HepG2 (cell line): ENCODE results near the gene PDLIM7. TPM values are rescaled to one million over a fixed set of nuclear protein-coding genes. Genes with fewer than 3 reads are reported as not detected.
A peak's percentile ranks its signal among the peaks of the same experiment; 100 is the strongest.

ENCODE experiments used
- ATF7-NPFF ChIP-seq: sonication (generic); formaldehyde crosslinking; IDR thresholded peaks from 2 replicates; pipeline ENCODE4 v1.8.1; 2023; ENCODE audit warnings: mild to moderate bottlenecking, low read depth, missing genetic modification reagents, moderate library complexity
- BCL3 ChIP-seq: sonication (generic); formaldehyde crosslinking; IDR thresholded peaks from 2 replicates; pipeline ENCODE4 v1.5.1; 2020; ENCODE audit warnings: mild to moderate bottlenecking, missing genetic modification reagents, moderate library complexity
- CSRNP2 ChIP-seq: sonication (generic); formaldehyde crosslinking; conservative IDR thresholded peaks from 2 replicates; pipeline ENCODE4 v1.8.0; 2022; ENCODE audit warnings: low read depth, missing genetic modification reagents
- EZH2 ChIP-seq: conservative IDR thresholded peaks from 2 replicates; pipeline ENCODE4 v1.6.1; 2012; ENCODE audit warnings: mild to moderate bottlenecking, low read depth, low read length, moderate library complexity
- GABPB1 ChIP-seq: IDR thresholded peaks from 2 replicates; pipeline ENCODE4 v1.6.1; 2016; ENCODE audit warnings: mild to moderate bottlenecking, missing genetic modification reagents, moderate library complexity, missing compliant biosample characterization
- GATAD2A ChIP-seq: IDR thresholded peaks from 2 replicates; pipeline ENCODE4 v1.6.1; 2016
- LCORL ChIP-seq, 2 experiments: fragments of 450-650 bp in 1 of 2; sonication (generic) in 1 of 2; formaldehyde crosslinking in 1 of 2; IDR thresholded peaks; 2 replicates each; pipeline versions ENCODE4 v1.5.0 to v1.6.1; 2017 to 2020; ENCODE audit warnings: antibody characterized with exemption in 1 of 2, missing genetic modification reagents in 1 of 2
- LRRFIP1 ChIP-seq: sonication (generic); formaldehyde crosslinking; conservative IDR thresholded peaks from 2 replicates; pipeline ENCODE4 v1.4.0; 2020; ENCODE audit warnings: missing genetic modification reagents
- MEF2D ChIP-seq: sonication (generic); formaldehyde crosslinking; IDR thresholded peaks from 2 replicates; pipeline ENCODE4 v1.5.1; 2020; ENCODE audit warnings: mild to moderate bottlenecking, missing genetic modification reagents
- MEIS2 ChIP-seq: sonication (generic); formaldehyde crosslinking; IDR thresholded peaks from 2 replicates; pipeline ENCODE4 v1.9.0; 2021; ENCODE audit warnings: mild to moderate bottlenecking, missing genetic modification reagents
- MLXIP ChIP-seq: sonication (generic); formaldehyde crosslinking; IDR thresholded peaks from 2 replicates; pipeline ENCODE4 v1.9.0; 2021; ENCODE audit warnings: missing genetic modification reagents, borderline replicate concordance
- NFE2L1 ChIP-seq: sonication (generic); formaldehyde crosslinking; IDR thresholded peaks from 2 replicates; pipeline ENCODE4 v1.4.0; 2020; ENCODE audit warnings: missing genetic modification reagents, mild to moderate bottlenecking, borderline replicate concordance
- RBFOX2 ChIP-seq: fragments of 200-400 bp; formaldehyde crosslinking; IDR thresholded peaks from 2 replicates; pipeline ENCODE4 v1.6.1; 2017; ENCODE audit warnings: low read depth, mild to moderate bottlenecking, low read length
- XBP1 ChIP-seq: sonication (generic); formaldehyde crosslinking; IDR thresholded peaks from 2 replicates; pipeline ENCODE4 v1.5.0; 2020; ENCODE audit warnings: missing genetic modification reagents
- YEATS2 ChIP-seq: sonication (generic); formaldehyde crosslinking; IDR thresholded peaks from 2 replicates; pipeline ENCODE4 v1.4.0; 2020; ENCODE audit warnings: missing genetic modification reagents, borderline replicate concordance
- ZBTB42 ChIP-seq: sonication (generic); formaldehyde crosslinking; IDR thresholded peaks from 2 replicates; pipeline ENCODE4 v1.5.0; 2020; ENCODE audit warnings: mild to moderate bottlenecking, missing genetic modification reagents
- ZNF354B ChIP-seq: sonication (generic); formaldehyde crosslinking; IDR thresholded peaks from 2 replicates; pipeline ENCODE4 v1.8.0; 2022; ENCODE audit warnings: mild to moderate bottlenecking, missing genetic modification reagents
- ZNF589 ChIP-seq: sonication (generic); formaldehyde crosslinking; conservative IDR thresholded peaks from 2 replicates; pipeline ENCODE4 v1.8.0; 2022; ENCODE audit warnings: mild to moderate bottlenecking, moderate library complexity, missing genetic modification reagents
- ZNF772 ChIP-seq: sonication (generic); formaldehyde crosslinking; IDR thresholded peaks from 2 replicates; pipeline ENCODE4 v1.5.0; 2020; ENCODE audit warnings: mild to moderate bottlenecking, missing genetic modification reagents
- polyA plus RNA-seq, 8 experiments: library from polyadenylated mRNA; depleted of rRNA in 3 of 8; stranded (reverse) in 7 of 8; unstranded in 1 of 8; fragments of >200 nt; fragmentation: Illumina TruSeq in 4 of 8; extraction: Trizol in 4 of 8; gene quantifications; 2 replicates each; pipeline versions ENCODE4 v1.2.1 to v1.2.3, GENCODE V29; 2011 to 2016; ENCODE audit warnings: low read depth in 4 of 8, missing spikeins in 1 of 8, mixed read lengths in 1 of 8; ENCODE audit not compliant: insufficient read depth in 1 of 8
- total RNA-seq, 5 experiments: library from RNA; depleted of rRNA; stranded (reverse); fragments of >200 nt; fragmentation: Illumina TruSeq; extraction: Trizol; gene quantifications; 2 replicates each; pipeline ENCODE4 v1.2.3, GENCODE V29; 2016; ENCODE audit warnings: low read depth in 1 of 5
- TF ChIP-seq, protein P1 (sequence below): IDR thresholded peaks from 2 replicates; pipeline ENCODE4 v1.6.1; 2016; ENCODE audit warnings: control low read depth

Gene PDLIM7
- total and polyA plus RNA-seq, 2 of the 13 experiments (the other 11 are each of a cell fraction or from before 2014, with no cell fraction given) = 21.1 to 31.3 TPM

- TF ChIP-seq CSRNP2 = no peak
- TF ChIP-seq ATF7-NPFF (CRISPR knock-in tag) = peak; percentile 59; the same call in 1 of the 2 replicates
- 0 out of 2 replicates have a peak, but pooled peaks have one; percentile 32 for TF ChIP-seq ZNF589 (CRISPR knock-in tag)
- TF ChIP-seq GABPB1 = peak; percentile 74
- no peak for TF ChIP-seq ZNF354B (CRISPR knock-in tag)
- TF ChIP-seq, protein P1, sequence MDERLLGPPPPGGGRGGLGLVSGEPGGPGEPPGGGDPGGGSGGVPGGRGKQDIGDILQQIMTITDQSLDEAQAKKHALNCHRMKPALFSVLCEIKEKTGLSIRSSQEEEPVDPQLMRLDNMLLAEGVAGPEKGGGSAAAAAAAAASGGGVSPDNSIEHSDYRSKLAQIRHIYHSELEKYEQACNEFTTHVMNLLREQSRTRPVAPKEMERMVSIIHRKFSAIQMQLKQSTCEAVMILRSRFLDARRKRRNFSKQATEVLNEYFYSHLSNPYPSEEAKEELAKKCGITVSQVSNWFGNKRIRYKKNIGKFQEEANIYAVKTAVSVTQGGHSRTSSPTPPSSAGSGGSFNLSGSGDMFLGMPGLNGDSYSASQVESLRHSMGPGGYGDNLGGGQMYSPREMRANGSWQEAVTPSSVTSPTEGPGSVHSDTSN = no peak
- no peak for TF ChIP-seq LRRFIP1
- no peak; the same call in 1 of the 2 replicates for TF ChIP-seq MEIS2 (CRISPR knock-in tag)
- TF ChIP-seq LCORL (IDR thresholded peaks at IDR 0.05) = no peak
- peak; percentile 61 for TF ChIP-seq LCORL (CRISPR knock-in tag; IDR thresholded peaks at IDR 0.05)
- TF ChIP-seq XBP1 (CRISPR knock-in tag) = no peak
- peak; percentile 64; the same call in 1 of the 2 replicates for TF ChIP-seq ZNF772 (CRISPR knock-in tag)
- TF ChIP-seq MLXIP (CRISPR knock-in tag) = no peak
- TF ChIP-seq RBFOX2 = no peak; the same call in 1 of the 2 replicates
- TF ChIP-seq EZH2 = no peak
- TF ChIP-seq BCL3 (CRISPR knock-in tag) = no peak
- no peak for TF ChIP-seq ZBTB42 (CRISPR knock-in tag)
- no peak; the same call in 1 of the 2 replicates for TF ChIP-seq YEATS2
- TF ChIP-seq NFE2L1 (CRISPR knock-in tag) = no peak
- no peak for TF ChIP-seq MEF2D (CRISPR knock-in tag)
- peak; percentile 60 for TF ChIP-seq GATAD2A (CRISPR knock-in tag)
These were observed 49.7 kb downstream of the PDLIM7 start (continued) for GRCh38 chr5:177447611-177448243.
